Activated naive CD4-positive, alpha-beta T cell treated with anti-CD3 and anti-CD28 coated beads, Interleukin-2, amount 50 U/mL, for 24 hours (primary cell): ENCODE data around the gene ARAP1.

ENCODE experiments used
- H3K27ac Mint-ChIP-seq: one replicate; pipeline ENCODE4 v1.8.0; 2021; ENCODE audit warnings: mild to moderate bottlenecking, mixed read lengths
- H3K27me3 Mint-ChIP-seq: one replicate; pipeline ENCODE4 v1.8.0; 2021; ENCODE audit warnings: mixed read lengths
- H3K36me3 Mint-ChIP-seq: one replicate; pipeline ENCODE4 v1.8.0; 2021; ENCODE audit warnings: mixed read lengths
- H3K4me1 Mint-ChIP-seq: one replicate; pipeline ENCODE4 v1.8.0; 2021; ENCODE audit warnings: mixed read lengths
- H3K4me3 Mint-ChIP-seq: one replicate; pipeline ENCODE4 v1.8.0; 2021; ENCODE audit warnings: mild to moderate bottlenecking, mixed read lengths
- H3K9me3 Mint-ChIP-seq: one replicate; pipeline ENCODE4 v1.8.0; 2021; ENCODE audit warnings: mixed read lengths

The ARAP1 gene

DNA sequence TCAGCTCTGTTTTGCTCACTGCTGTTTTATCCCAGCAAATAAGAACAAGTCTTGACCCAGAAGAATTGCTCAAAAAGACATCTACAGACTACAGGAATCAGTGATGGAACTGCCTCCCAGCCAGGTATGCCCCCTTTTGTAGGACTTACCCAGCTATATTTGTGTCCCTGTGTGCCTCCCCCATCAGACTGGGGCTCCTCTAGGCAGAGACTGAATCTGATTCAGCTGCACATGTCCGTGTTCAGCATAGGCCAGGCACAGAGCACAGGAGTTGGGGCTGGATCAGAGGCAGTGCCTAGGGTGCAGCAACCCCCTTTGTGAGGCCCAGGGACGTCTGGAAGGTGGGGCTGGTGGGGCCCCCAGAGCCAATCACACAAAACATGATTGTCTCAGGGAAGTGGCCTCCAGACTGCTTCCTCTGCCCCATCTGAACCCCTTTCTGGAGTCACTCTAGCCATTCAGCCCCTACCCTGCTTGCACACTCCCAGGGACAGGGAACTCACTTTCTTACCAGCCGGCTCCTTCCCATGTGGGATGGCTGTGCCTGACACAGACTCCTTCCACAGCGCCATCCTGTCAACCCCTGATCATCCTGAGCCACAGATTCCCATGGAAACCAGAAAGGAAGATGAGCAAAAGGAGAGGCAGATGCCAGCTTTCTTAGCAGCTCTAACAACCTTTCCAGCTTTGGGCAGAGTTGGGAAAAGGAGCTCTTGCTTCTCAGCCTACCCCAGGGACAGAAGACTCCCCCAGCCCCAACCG, 102.8 kb downstream of the ARAP1 start:
- H3K4me1 Mint-ChIP-seq = no peaks in the 10 kb centered on the region

DNA sequence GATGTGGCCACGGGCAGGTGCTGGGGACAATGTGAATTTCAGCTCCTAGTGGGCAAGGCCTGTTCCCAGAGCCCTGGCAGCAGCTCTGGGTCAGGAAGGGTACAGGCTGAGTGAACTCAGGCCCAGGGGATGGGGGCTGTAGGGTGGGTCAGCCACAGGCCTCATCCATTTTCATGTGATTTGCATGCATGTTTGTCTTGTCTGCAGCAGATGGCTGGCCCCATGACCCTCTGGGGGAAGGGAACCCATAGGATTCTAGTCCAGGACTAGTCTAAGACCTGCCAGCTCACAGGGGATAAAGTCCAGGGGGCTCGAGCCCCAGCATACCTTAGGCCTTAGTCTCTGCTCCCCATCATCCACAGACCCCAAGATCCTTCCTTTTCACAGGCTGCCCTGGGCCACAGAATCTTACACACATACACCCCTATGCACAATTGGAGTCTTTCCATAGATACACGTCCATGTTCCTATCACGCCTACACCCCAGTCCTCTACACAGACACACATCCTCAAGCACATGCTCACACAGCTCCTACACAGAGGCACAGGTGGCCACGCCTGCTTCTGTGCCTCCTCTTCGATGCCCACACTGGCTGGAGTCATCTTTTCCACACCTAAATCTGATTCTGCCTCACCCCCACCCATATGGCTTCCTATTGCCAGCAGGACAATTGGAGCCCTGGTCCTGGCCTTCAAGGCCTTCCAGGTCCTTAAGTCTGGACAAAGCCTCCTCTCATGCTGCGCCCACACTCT, 103.6 kb downstream of the ARAP1 start:
- no peaks in the 10 kb centered on the region for H3K9me3 Mint-ChIP-seq
- H3K27ac Mint-ChIP-seq = no peak overlapping the region
- H3K4me3 Mint-ChIP-seq = no peak overlapping the region
- no peaks in the 10 kb centered on the region for H3K4me1 Mint-ChIP-seq
- no peaks in the 10 kb centered on the region for H3K36me3 Mint-ChIP-seq
- no peaks in the 10 kb centered on the region for H3K27me3 Mint-ChIP-seq

More for the DNA sequence above, 102.8 kb downstream of the ARAP1 start:
- H3K36me3 Mint-ChIP-seq = no peaks in the 10 kb centered on the region
- H3K27ac Mint-ChIP-seq = no peak overlapping the region
- H3K4me3 Mint-ChIP-seq = no peak overlapping the region
- H3K9me3 Mint-ChIP-seq = no peaks in the 10 kb centered on the region
- no peaks in the 10 kb centered on the region for H3K27me3 Mint-ChIP-seq

DNA sequence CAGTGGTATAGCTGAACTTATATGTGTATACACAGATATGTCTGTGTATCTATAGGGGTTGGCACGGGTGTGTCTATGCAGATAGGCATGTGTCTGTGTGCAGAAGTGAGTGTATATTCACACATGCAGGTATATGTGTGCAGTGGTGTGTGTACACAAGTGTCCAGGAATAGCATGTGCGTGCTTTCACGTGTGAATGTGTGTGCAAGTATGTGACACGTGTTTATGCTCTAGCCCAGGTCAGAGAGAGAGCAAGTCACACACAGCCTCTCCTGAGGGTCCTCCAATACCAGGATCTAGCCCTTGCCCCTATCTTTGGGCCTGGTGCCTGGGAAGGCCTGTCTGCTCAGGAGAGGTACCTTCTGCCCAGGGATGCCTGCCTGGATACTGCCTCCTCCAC, 104.3 kb downstream of the ARAP1 start:
- no peaks in the 10 kb centered on the region for H3K9me3 Mint-ChIP-seq
- no peak overlapping the region for H3K4me3 Mint-ChIP-seq
- H3K36me3 Mint-ChIP-seq = no peaks in the 10 kb centered on the region
- H3K27ac Mint-ChIP-seq = no peak overlapping the region
- H3K27me3 Mint-ChIP-seq = no peaks in the 10 kb centered on the region
- no peaks in the 10 kb centered on the region for H3K4me1 Mint-ChIP-seq

DNA sequence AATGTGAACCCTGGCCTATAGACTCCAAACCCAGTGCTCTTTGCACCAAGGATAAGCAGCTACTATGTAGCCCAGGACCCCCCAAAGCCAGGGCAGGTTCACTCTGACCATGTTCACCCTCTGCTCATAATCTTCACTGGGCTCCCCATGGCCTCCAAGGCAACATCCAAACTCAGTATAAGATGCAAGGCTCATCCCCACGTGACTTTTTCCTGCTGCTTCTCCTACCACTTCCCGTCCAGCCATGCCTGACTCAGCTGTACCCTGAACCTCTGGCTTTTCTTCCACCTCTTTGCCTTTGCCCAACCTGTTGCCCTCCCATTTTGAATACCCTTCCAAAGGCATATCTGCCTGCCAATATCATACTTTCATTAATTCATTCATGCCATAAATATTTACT, 105.7 kb downstream of the ARAP1 start:
- Mint-ChIP-seq H3K9me3 (no peaks in the 10 kb centered on the region), H3K4me1 (no peaks in the 10 kb centered on the region)

DNA sequence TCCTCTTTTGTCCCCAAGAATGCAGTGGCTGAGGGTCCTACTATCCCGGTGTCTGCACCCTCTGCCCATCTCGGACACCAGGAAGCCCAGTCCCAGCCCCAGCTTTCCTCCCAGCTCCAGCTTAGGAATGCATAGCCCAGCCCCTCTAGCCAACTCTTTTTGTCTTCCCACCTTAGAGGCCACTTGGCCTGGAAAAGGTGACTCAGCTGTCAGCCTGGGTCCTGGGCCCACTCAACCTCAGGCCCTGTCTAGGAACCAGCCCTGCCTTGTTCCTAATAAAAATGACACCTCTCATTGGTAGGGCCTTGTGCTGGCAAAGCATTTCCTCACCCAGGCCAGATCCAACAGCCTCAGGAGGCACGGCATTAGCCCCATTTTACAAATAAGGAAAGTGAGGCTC, 106.2 kb downstream of the ARAP1 start:
- Mint-ChIP-seq H3K9me3 (no peaks in the 10 kb centered on the region), H3K27me3 (no peaks in the 10 kb centered on the region), H3K27ac (no peak overlapping the region), H3K4me1 (no peaks in the 10 kb centered on the region), H3K4me3 (no peak overlapping the region), H3K36me3 (no peaks in the 10 kb centered on the region)

More for the DNA sequence above, 105.7 kb downstream of the ARAP1 start:
- Mint-ChIP-seq H3K27ac (no peak overlapping the region), H3K27me3 (no peaks in the 10 kb centered on the region), H3K36me3 (no peaks in the 10 kb centered on the region), H3K4me3 (no peak overlapping the region)

DNA sequence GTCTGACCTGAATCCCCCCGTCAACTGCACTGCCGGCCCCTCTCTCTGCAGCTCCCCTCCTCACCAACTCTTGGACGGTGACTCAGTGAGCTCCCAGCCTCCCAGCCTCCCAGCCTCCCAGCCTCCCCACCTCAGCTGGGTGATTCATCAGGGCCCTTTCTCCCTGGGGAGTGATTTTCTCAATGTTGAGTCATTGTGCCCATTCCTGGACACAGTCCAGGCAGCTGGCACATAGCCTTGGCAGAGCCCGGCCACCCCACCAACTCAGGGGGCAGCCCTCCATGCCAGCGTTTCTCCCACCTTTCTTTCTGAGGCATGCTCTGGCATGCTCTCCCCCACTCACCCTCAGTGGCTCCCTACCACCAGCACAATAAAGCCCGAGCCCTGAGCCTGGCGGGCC, 108.7 kb downstream of the ARAP1 start:
- H3K36me3 Mint-ChIP-seq = no peaks in the 10 kb centered on the region
- H3K9me3 Mint-ChIP-seq = no peaks in the 10 kb centered on the region
- no peaks in the 10 kb centered on the region for H3K27me3 Mint-ChIP-seq
- no peaks in the 10 kb centered on the region for H3K4me1 Mint-ChIP-seq
- no peak overlapping the region for H3K27ac Mint-ChIP-seq
- H3K4me3 Mint-ChIP-seq = peak overlapping the region; percentile 66

DNA sequence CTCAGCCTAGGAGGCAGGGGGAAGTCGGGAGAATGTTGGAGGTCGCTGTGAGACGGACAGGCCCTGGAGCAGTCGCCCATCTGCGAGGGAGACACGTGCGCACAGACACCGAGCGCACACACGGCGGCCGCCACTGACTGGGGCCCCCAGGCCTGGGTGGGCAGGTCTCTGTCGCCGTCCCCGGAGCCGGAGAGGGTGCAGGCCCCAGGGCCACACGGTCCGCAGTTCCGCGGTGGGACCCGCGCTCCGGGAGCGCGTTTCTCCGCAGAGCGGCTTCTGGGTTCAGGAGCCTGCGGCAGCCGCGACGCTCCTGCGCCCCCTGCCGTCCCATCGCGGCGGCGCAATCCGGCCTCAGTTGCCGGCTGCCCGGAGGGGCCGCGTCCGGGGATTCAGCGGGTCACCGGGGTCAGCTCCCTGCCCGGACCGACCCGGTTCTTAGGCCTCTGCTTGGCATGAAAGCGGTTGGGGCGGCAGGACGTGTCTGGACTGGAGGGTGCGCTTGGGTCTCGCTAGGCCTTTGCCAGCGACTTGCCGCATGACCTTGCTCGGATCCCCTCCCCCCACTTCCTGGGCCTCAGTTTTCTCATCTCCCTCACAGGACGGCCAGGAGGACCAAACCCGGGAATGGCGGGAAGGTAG, 109.2 kb downstream of the ARAP1 start:
- Mint-ChIP-seq H3K4me3 (peak overlapping the region; percentile 66), H3K27ac (no peak overlapping the region), H3K4me1 (no peaks in the 10 kb centered on the region), H3K9me3 (no peaks in the 10 kb centered on the region), H3K36me3 (no peaks in the 10 kb centered on the region), H3K27me3 (no peaks in the 10 kb centered on the region)

DNA sequence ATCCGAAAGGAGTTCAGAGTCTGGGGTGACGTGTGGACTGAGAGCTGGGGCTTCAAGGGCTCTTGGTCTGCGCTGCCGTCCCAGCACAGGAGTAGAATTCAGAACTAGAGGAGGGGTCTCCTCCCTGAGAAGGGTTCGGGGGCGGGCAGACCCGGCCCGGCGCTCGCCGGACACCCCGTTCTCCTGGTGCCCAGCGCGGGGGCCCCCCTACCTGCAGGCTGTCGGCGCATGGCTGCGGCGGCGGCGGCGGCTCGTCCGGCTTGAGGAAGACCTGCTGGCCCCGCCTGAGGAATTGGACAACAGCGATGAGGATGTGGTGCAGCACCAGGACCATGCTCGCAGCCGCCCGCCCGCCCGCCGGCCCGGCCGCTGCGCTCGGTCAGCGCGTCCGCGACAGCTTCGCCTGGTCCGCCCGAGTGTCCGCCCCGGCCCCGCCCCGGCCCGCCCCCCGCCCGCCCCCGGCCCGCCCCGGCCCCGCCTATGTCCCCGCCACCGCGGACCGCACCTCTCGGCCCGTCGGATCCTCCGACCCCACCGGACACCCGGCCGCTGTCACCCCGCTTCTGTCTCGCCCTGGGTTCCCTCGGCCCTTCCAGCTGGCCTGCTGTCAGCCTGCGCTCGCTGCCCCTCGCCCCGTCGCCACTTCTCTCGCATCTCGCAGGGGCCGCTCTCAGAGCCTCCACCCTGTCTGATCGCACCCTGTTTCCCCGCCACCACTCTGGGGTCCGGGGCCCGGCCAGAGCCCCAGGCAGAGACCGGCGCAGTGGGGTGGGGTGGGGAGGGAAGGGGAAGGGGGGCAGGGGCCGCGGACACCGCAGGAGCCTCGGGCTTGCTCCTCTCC, 109.9 kb downstream of the ARAP1 start:
- H3K4me3 Mint-ChIP-seq = peak overlapping the region; percentile 65
- H3K36me3 Mint-ChIP-seq = no peaks in the 10 kb centered on the region
- H3K4me1 Mint-ChIP-seq = no peaks in the 10 kb centered on the region
- H3K27me3 Mint-ChIP-seq = peaks cover 2% of the 10 kb centered on the region
- no peak overlapping the region for H3K27ac Mint-ChIP-seq
- no peaks in the 10 kb centered on the region for H3K9me3 Mint-ChIP-seq

DNA sequence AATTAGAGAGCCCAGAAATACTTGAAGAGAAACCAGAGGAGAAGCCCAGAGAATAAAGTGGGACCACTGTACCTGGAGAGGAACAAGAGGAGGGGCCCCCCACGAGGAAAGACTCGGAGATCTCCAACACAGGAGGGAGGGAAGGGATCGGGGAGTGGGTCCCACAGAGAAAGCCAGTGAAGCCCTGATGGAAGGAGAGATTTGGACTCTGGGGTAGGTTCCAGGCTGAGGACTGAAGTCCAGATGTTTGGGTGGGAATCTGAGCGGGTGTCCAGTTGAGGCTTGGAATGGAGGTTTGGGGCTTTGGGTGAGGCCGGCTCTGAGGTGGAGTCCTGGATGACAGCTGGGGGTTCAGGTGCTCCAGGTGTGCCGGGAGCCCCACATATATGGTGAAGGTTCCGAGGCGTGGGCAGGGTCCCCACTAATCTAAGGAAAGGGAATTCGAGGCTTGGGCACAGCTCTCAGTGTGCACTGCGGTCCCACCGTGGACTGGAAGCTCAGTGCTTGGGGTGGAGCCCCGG, 110.6 kb downstream of the ARAP1 start:
- no peak overlapping the region for H3K27ac Mint-ChIP-seq
- H3K4me1 Mint-ChIP-seq = no peaks in the 10 kb centered on the region
- H3K9me3 Mint-ChIP-seq = no peaks in the 10 kb centered on the region
- peaks cover 2% of the 10 kb centered on the region for H3K27me3 Mint-ChIP-seq
- no peaks in the 10 kb centered on the region for H3K36me3 Mint-ChIP-seq
- no peak overlapping the region for H3K4me3 Mint-ChIP-seq

DNA sequence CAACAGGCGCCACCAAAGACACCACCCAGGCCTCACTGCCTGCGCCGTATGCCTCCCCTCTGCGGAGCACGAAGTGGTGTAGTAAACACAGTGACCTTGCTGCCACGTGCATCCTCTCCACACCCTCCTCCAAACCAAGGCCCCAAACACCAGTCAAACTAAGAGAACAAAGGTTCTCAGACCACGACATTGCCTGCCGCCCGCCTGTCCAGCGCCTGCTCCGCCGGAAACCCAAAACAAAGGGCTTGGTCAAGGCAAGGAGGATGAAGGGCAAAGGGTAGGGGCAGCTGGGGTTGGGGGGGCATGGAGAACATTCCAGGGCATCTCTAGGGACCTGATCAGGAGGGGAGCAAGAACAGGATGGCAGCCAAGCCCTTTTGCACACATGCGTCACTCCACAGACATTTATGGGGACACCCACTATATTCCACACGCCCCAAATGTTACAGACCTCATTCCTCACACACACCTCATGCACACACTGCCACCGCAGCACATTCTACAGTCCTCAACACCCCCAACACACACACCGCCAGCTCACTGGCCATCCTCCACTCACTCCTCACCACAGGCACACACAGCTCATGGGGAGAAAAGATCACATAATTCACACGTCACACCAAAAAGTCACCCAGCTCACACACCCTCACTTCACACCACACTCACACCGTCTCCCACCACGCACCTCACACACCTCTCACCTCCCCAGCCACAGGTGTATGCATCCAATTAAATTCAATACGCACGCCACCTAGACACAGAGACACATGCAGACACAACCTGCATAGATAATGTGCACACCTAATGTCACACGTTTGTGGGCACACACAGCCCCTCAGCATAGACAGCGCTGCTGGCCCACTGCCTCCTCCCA, 112.5 kb downstream of the ARAP1 start:
- Mint-ChIP-seq H3K4me1 (no peaks in the 10 kb centered on the region), H3K9me3 (no peaks in the 10 kb centered on the region), H3K27ac (no peak overlapping the region), H3K27me3 (peaks cover 2% of the 10 kb centered on the region), H3K36me3 (no peaks in the 10 kb centered on the region), H3K4me3 (no peak overlapping the region)

DNA sequence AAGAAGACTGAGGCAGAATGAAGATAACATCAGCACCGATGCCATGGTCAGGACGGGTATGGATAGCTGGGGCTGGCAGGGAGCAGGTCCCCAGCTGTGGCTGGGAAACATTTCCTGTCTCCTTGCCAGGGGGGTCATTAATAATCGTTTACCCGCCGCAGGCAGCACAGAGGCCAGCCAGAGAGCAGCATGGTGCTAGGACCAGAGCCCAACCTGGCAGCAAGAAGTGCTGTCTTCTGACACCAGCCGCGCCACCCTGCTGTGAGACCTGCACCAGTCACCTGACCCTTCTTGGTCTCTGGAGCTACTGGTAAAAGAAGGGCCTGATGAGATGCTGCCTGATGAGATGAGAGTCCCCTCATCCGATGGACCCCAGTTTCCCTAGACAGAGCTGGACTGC, 114.3 kb downstream of the ARAP1 start:
- Mint-ChIP-seq H3K4me3 (no peak overlapping the region), H3K4me1 (no peaks in the 10 kb centered on the region), H3K27ac (no peak overlapping the region), H3K36me3 (no peaks in the 10 kb centered on the region), H3K9me3 (no peaks in the 10 kb centered on the region), H3K27me3 (peaks cover 2% of the 10 kb centered on the region)

DNA sequence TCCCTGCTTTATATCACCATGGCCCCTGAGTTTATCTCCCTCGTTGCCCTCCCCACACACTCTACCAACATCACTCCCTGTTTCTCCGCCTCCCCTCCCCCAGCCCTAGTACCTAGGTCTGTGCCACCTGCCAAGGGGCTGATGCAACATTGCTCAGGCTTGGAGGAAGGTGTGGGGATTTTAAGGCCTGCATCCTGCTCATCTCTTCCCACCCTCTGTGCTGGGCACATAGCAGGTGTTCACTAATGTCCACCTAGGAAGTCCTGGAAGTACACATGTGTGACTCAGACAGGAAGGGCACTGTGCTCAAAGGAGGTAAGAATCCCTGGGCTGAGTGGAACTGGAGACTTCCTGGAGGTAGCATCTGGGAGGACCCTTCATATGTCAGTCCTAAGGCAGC, 115.0 kb downstream of the ARAP1 start:
- no peaks in the 10 kb centered on the region for H3K36me3 Mint-ChIP-seq
- peaks cover 2% of the 10 kb centered on the region for H3K27me3 Mint-ChIP-seq
- no peaks in the 10 kb centered on the region for H3K4me1 Mint-ChIP-seq
- no peak overlapping the region for H3K4me3 Mint-ChIP-seq
- peak overlapping the region; percentile 52 for H3K27ac Mint-ChIP-seq
- no peaks in the 10 kb centered on the region for H3K9me3 Mint-ChIP-seq

DNA sequence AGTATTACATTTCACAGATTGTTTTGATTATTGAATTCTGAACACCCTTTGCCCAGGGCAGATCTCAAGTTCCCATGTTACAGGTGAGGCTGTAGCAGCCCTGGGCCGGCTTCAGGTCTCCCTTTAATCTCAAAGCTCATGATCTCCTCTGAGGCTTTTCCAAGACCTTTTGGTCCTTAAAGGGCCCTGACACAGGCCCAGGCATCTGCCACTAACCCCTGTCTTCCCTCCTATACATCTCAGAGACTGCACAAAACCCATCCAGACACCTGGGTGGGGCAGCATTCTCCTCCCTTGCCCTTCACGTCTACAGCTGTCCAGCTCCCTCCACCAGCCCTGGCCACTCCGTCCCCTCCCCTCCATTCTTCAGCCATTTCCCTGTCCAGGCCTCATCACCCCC, 115.8 kb downstream of the ARAP1 start:
- Mint-ChIP-seq H3K36me3 (no peaks in the 10 kb centered on the region), H3K4me3 (no peak overlapping the region), H3K27ac (no peak overlapping the region), H3K9me3 (no peaks in the 10 kb centered on the region), H3K27me3 (peaks cover 2% of the 10 kb centered on the region), H3K4me1 (no peaks in the 10 kb centered on the region)

DNA sequence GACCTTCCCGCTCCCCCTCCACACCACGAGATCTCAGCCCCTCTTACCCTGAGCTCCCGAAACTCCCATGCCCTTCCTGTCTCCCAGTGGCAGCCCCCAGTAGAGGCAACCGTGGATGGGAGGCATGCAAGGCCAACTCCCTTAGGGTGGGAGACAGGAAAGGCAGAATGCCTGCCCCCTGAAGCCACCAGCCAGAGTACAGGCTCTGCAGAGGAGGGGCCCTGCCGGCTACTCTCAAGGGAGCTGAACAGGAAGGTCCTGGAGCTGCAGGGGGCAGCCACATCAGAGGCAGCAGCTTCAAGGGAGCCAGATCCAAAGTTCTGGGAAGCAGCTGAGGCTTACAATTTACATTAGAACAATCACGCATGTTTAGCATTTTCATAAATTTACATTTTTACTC, 116.3 kb downstream of the ARAP1 start:
- H3K27me3 Mint-ChIP-seq = peaks cover 2% of the 10 kb centered on the region

More for the DNA sequence above, 116.3 kb downstream of the ARAP1 start:
- Mint-ChIP-seq H3K4me3 (no peak overlapping the region), H3K9me3 (no peaks in the 10 kb centered on the region), H3K4me1 (no peaks in the 10 kb centered on the region), H3K27ac (no peak overlapping the region), H3K36me3 (no peaks in the 10 kb centered on the region)
